HG03469 (cell line): ENCODE measurements around the gene INTS11.

Source experiments
- ATAC-seq: cut with Tn5 transposase; IDR thresholded peaks from one replicate; pipeline ENCODE4 v1.9.1; 2021; ENCODE audit warnings: mild to moderate bottlenecking, moderate library complexity, moderate number of reproducible peaks; ENCODE audit not compliant: unreplicated experiment

Gene INTS11

GRCh38 chr1:1314678-1315335 lies 9.7 kb downstream of the INTS11 start:
- ATAC-seq = no peak

- ATAC-seq = no peak
These were observed 10.2 kb downstream of the INTS11 start for GRCh38 chr1:1314237-1314586.

GRCh38 chr1:1313500-1314236 lies 10.8 kb downstream of the INTS11 start:
- ATAC-seq = no peak

GRCh38 chr1:1312450-1313314 lies 11.8 kb downstream of the INTS11 start:
- no peak for ATAC-seq

- ATAC-seq = no peak
These were observed 13.1 kb downstream of the INTS11 start for GRCh38 chr1:1311107-1312104.

GRCh38 chr1:1310476-1311053 lies 13.9 kb downstream of the INTS11 start:
- no peak for ATAC-seq

GRCh38 chr1:1310109-1310385 lies 14.4 kb downstream of the INTS11 start:
- ATAC-seq = no peak

- ATAC-seq = no peak
These were observed 15.0 kb downstream of the INTS11 start for GRCh38 chr1:1309251-1310108.

- no peak for ATAC-seq
These were observed 15.7 kb downstream of the INTS11 start for GRCh38 chr1:1308756-1309250.

- peak; percentile 32 for ATAC-seq
These were observed 16.3 kb downstream of the INTS11 start, which contains the start of the genes ACAP3 and PUSL1 for GRCh38 chr1:1307923-1308755. ACAP3 (minus strand) TSS chr1:1307930; CDS start chr1:1307815, 115 bp downstream. PUSL1 (plus strand) TSS chr1:1308597; CDS start chr1:1308644, 47 bp downstream.

GRCh38 chr1:1307261-1307922 lies 17.1 kb downstream of the INTS11 start:
- peak; percentile 1 for ATAC-seq

GRCh38 chr1:1306661-1307260 lies 17.7 kb downstream of the INTS11 start:
- no peak for ATAC-seq

GRCh38 chr1:1306070-1306660 lies 18.3 kb downstream of the INTS11 start:
- ATAC-seq = no peak

GRCh38 chr1:1305300-1306069 lies 19.0 kb downstream of the INTS11 start:
- no peak for ATAC-seq

GRCh38 chr1:1304331-1305299 lies 19.8 kb downstream of the INTS11 start:
- no peak for ATAC-seq
